Progenitor cell of endocrine pancreas (in vitro differentiated cells): Measurements from ENCODE around the gene INO80. TPM values are rescaled to one million over a fixed set of nuclear protein-coding genes. Genes with fewer than 3 reads are reported as not detected.

Experiments
- DNase-seq: peaks from one replicate; pipeline ENCODE4 v3.0.0; 2021; ENCODE audit warnings: low spot score; ENCODE audit not compliant: unreplicated experiment
- H3K27ac Mint-ChIP-seq: 2 replicates; pipeline ENCODE4 v1.8.0; 2021; ENCODE audit warnings: mild to moderate bottlenecking, moderate library complexity, mixed read lengths
- H3K27me3 Mint-ChIP-seq: 2 replicates; pipeline ENCODE4 v1.8.0; 2021; ENCODE audit warnings: mixed read lengths
- H3K36me3 Mint-ChIP-seq: 2 replicates; pipeline ENCODE4 v1.8.0; 2022; ENCODE audit warnings: mixed read lengths; ENCODE audit not compliant: insufficient read depth
- H3K4me1 Mint-ChIP-seq: 2 replicates; pipeline ENCODE4 v1.8.0; 2021; ENCODE audit warnings: low read depth, mixed read lengths
- H3K4me3 Mint-ChIP-seq: 2 replicates; pipeline ENCODE4 v1.8.0; 2021; ENCODE audit warnings: low read depth, mild to moderate bottlenecking, moderate library complexity, mixed read lengths
- H3K9me3 Mint-ChIP-seq: 2 replicates; pipeline ENCODE4 v1.8.0; 2021; ENCODE audit warnings: low read depth, mixed read lengths
- CTCF ChIP-seq: fragments of 200-600 bp; sonication (generic); IDR thresholded peaks from one replicate; pipeline ENCODE4 v1.5.0; 2021; ENCODE audit warnings: antibody characterized with exemption, mild to moderate bottlenecking; ENCODE audit not compliant: unreplicated experiment
- total RNA-seq: library from RNA; stranded (reverse); gene quantifications from 2 replicates; pipeline ENCODE4 v1.2.1, GENCODE V29; 2021

Gene INO80
- total RNA-seq, 1 donor from 2014 or later: 28.1 TPM

DNA sequence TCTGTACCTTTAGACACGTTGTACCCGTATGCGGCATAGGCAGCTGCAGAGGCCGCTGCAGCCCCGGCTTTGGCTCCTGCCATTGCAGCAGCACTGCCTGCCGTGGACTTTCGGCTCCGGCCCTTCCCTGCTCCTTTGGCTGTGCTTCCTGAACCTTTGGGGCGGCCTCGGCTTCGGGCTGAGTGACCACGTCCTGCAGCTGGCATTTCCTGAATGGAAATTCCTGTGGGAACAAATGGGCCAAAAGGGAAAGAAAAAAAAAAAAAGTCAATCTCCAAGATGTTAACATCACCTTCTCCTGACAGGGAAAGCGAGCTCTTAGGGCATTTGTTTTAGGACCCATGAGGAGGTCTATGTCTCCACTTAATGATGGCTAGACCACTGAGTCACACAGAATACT is 133.2 kb downstream of the INO80 start:
- Mint-ChIP-seq H3K9me3 (no peaks in the 10 kb centered on the region), H3K36me3 (peaks cover 39% of the 10 kb centered on the region), H3K4me3 (no peak overlapping the region), H3K27ac (no peak overlapping the region), H3K27me3 (no peaks in the 10 kb centered on the region), H3K4me1 (no peaks in the 10 kb centered on the region)
- no peak for TF ChIP-seq CTCF
- no peak for DNase-seq

DNA sequence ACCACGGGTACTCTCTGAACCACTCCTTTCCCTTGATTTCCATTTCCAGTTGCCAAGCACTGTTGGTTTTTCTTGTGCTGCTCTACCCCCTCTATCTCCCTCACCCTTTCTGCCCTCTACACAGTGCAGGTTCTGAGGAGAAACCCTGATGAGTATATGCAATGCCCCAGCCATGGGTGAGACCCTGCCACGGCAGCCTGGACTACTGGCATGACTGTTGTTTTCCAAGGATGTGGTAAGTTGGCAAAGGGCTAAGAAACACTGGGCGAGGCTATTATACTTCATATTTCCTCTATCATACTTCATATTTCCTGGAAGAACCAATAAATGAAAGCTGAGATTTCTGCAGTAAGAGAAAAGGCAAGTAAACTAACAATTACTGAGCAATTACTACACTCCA is 134.9 kb downstream of the INO80 start:
- no peak for DNase-seq
- H3K27me3 Mint-ChIP-seq: no peaks in the 10 kb centered on the region
- H3K4me3 Mint-ChIP-seq: no peak overlapping the region
- no peak for TF ChIP-seq CTCF
- H3K36me3 Mint-ChIP-seq: peaks cover 37% of the 10 kb centered on the region
- H3K27ac Mint-ChIP-seq: no peak overlapping the region
- H3K9me3 Mint-ChIP-seq: no peaks in the 10 kb centered on the region
- no peaks in the 10 kb centered on the region for H3K4me1 Mint-ChIP-seq

GRCh38 chr15:40978562-40978961 is 137.5 kb downstream of the INO80 start:
- H3K4me1 Mint-ChIP-seq: peaks cover 1% of the 10 kb centered on the region
- H3K9me3 Mint-ChIP-seq: no peaks in the 10 kb centered on the region
- no peak for TF ChIP-seq CTCF
- no peak for DNase-seq
- no peaks in the 10 kb centered on the region for H3K27me3 Mint-ChIP-seq
- no peak overlapping the region for H3K4me3 Mint-ChIP-seq
- H3K36me3 Mint-ChIP-seq: peaks cover 34% of the 10 kb centered on the region
- no peak overlapping the region for H3K27ac Mint-ChIP-seq

DNA sequence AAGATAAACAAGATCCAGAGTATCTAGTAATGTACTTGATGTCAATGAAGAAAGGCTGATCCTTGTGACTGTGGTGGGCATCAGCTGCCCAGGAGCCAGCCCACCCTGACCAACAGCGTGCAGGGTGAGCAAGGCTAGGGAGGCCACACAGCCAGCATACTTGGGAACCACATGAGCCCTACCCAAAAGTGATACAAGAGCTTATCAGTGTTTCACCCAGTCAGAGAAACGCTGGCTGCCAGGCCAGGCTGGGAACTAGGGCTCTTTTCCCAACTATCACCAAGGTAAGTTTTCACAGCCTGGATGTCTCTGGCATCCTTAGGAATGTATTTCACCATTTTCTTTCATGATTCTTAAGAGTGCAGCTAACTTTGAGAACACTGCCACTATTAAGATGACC is 137.9 kb downstream of the INO80 start:
- no peak for DNase-seq
- Mint-ChIP-seq H3K27ac (no peak overlapping the region), H3K27me3 (no peaks in the 10 kb centered on the region), H3K4me1 (peaks cover 1% of the 10 kb centered on the region), H3K4me3 (no peak overlapping the region), H3K9me3 (no peaks in the 10 kb centered on the region), H3K36me3 (peaks cover 31% of the 10 kb centered on the region)
- no peak for TF ChIP-seq CTCF

DNA sequence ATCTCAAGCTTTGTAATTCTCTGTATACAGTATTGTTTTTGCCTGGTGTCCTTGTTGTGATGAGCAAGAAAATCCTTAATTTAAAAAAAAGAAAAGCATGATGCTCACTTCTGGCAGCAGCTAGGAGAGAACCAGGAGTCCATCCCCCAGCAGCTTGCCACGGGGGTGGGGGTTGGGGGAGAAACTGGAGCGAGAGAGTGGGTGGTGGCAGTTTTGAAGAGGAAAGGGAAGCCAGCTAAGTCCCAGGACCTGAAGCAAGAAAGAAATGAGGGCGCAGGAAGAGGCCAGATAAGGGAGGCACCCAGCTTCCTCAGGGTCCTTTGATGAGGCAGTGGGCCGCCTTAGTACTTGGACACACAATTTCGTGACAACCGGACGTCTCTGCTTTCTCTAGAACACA is 139.3 kb downstream of the INO80 start:
- Mint-ChIP-seq H3K9me3 (no peaks in the 10 kb centered on the region), H3K4me1 (peaks cover 1% of the 10 kb centered on the region), H3K36me3 (peaks cover 24% of the 10 kb centered on the region), H3K27me3 (no peaks in the 10 kb centered on the region), H3K27ac (no peak overlapping the region), H3K4me3 (no peak overlapping the region)
- TF ChIP-seq CTCF: no peak
- no peak for DNase-seq

DNA sequence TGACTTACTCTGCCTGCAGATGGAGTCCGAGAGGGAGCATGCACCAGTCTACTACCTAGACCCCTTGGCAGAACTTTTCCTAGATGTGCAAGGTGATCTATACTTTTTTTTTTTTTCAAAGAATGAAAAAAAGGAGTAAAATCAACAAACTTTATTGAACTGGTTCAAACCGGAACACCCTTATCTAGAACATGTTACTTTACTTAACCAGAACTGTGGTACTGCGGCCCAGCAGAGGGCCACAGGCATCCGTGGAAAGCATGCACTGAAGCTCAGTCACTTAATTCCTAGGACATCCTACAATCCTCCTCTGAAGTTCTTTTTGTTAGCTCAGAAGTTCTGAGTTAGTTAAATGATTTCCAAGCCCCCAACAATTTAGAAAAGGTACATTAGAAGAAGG is 141.2 kb downstream of the INO80 start:
- H3K4me1 Mint-ChIP-seq: peaks cover 1% of the 10 kb centered on the region
- no peak overlapping the region for H3K27ac Mint-ChIP-seq
- no peak overlapping the region for H3K4me3 Mint-ChIP-seq
- TF ChIP-seq CTCF: no peak
- no peaks in the 10 kb centered on the region for H3K27me3 Mint-ChIP-seq
- no peaks in the 10 kb centered on the region for H3K9me3 Mint-ChIP-seq
- no peak for DNase-seq
- peaks cover 9% of the 10 kb centered on the region for H3K36me3 Mint-ChIP-seq
